HG02870 (cell line): Measurements from ENCODE around the gene VARS1.

Experiments used
- ATAC-seq: cut with Tn5 transposase; IDR thresholded peaks from one replicate; pipeline ENCODE4 v1.9.1; 2021; ENCODE audit warnings: mild to moderate bottlenecking, moderate library complexity; ENCODE audit not compliant: unreplicated experiment

VARS1 gene

GRCh38 chr6:31775633-31776484, 19.7 kb downstream of the VARS1 start:
- ATAC-seq, result no peak

GRCh38 chr6:31775184-31775583, 20.4 kb downstream of the VARS1 start:
- ATAC-seq, result no peak

- no peak for ATAC-seq
These were observed 23.6 kb downstream of the VARS1 start for GRCh38 chr6:31771992-31772358.

- no peak for ATAC-seq
These were observed 24.7 kb downstream of the VARS1 start for GRCh38 chr6:31770860-31771259.

- no peak for ATAC-seq
These were observed 25.7 kb downstream of the VARS1 start for GRCh38 chr6:31769684-31770371.

GRCh38 chr6:31768363-31769257, 26.9 kb downstream of the VARS1 start:
- ATAC-seq, result no peak

GRCh38 chr6:31767096-31767645, 28.4 kb downstream of the VARS1 start:
- ATAC-seq, result no peak

GRCh38 chr6:31765910-31766794, 29.4 kb downstream of the VARS1 start:
- ATAC-seq, result no peak

- no peak for ATAC-seq
These were observed 30.0 kb downstream of the VARS1 start for GRCh38 chr6:31765559-31765909.

- no peak for ATAC-seq
These were observed 31.4 kb downstream of the VARS1 start for GRCh38 chr6:31764198-31764597.

GRCh38 chr6:31763619-31763940, 32.0 kb downstream of the VARS1 start:
- ATAC-seq, result no peak

GRCh38 chr6:31762878-31763618, 32.5 kb downstream of the VARS1 start:
- ATAC-seq, result no peak

GRCh38 chr6:31762356-31762755, 33.2 kb downstream of the VARS1 start, which contains the start of gene SAPCD1:
Gene SAPCD1, plus strand, starts transcription at chr6:31762656. Its CDS starts 399 bp downstream, at chr6:31763055.
- ATAC-seq, result no peak

GRCh38 chr6:31761343-31761742, 34.2 kb downstream of the VARS1 start:
- no peak for ATAC-seq

GRCh38 chr6:31760790-31761189, 34.8 kb downstream of the VARS1 start:
- no peak for ATAC-seq

GRCh38 chr6:31758281-31758680, 37.3 kb downstream of the VARS1 start:
- no peak for ATAC-seq

GRCh38 chr6:31752739-31753319, 42.7 kb downstream of the VARS1 start:
- ATAC-seq, result no peak

GRCh38 chr6:31750411-31751022, 45.0 kb downstream of the VARS1 start:
- no peak for ATAC-seq
